SJSA1 (cell line): ENCODE results near the gene CDK2. TPM values are rescaled to one million over a fixed set of nuclear protein-coding genes. Genes with fewer than 3 reads are reported as not detected.

Experiments
- DNase-seq, 2 experiments: peaks; one replicate each; pipeline ENCODE4 v3.0.0-alpha.2; 2015 to 2020; ENCODE audit warnings: low spot score in 2 of 2, low read depth in 1 of 2
- H3K27ac ChIP-seq: fragments of 250-450 bp; sonication (Bioruptor Pico); 2 replicates; pipeline ENCODE4 v1.5.1; 2020; ENCODE audit warnings: mild to moderate bottlenecking, moderate library complexity
- H3K27me3 ChIP-seq: fragments of 250-450 bp; sonication (Bioruptor Pico); replicated peaks from 2 replicates; pipeline ENCODE4 v1.5.1; 2020; ENCODE audit warnings: mild to moderate bottlenecking, moderate library complexity
- H3K36me3 ChIP-seq: fragments of 250-450 bp; sonication (Bioruptor Pico); 2 replicates; pipeline ENCODE4 v1.5.1; 2020; ENCODE audit warnings: mild to moderate bottlenecking
- H3K4me1 ChIP-seq: fragments of 250-450 bp; sonication (Bioruptor Pico); replicated peaks from 2 replicates; pipeline ENCODE4 v1.6.1; 2021; ENCODE audit warnings: mild to moderate bottlenecking
- H3K4me3 ChIP-seq: fragments of 250-450 bp; sonication (Bioruptor Pico); 2 replicates; pipeline ENCODE4 v1.5.1; 2020; ENCODE audit warnings: mild to moderate bottlenecking
- H3K9me3 ChIP-seq: fragments of 250-450 bp; sonication (Bioruptor Pico); replicated peaks from 2 replicates; pipeline ENCODE4 v1.5.1; 2020; ENCODE audit warnings: mild to moderate bottlenecking
- total RNA-seq: library from RNA; depleted of rRNA; stranded (reverse); fragments of >200 nt; shearing (Covaris generic); gene quantifications from 2 replicates; pipeline ENCODE4 v1.2.3, GENCODE V29; 2014

The CDK2 gene
- total RNA-seq, 1 experiment from 2014 or later: 82.1 TPM

DNA sequence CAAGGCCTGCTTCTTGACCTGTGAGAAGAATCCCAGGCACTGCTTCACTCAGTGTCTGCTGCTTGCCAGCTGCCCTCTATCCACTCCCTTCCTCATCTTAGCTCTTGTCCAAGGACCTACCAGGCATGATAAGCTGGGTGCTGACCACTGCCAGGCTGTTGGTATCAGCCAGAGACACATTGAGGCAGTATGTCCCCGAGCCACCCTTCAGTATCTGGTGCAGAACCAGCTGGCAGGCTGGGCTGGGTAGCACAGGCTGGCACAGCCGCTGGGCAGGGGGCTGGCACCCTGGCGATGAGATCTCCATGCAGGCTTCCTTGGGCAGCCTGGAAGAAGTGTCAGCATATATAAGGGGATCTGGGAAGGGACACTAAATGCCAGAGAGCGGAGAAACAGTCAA, 11.3 kb upstream of the CDK2 start:
- Histone ChIP-seq H3K27ac (no peak overlapping the region), H3K4me3 (no peak overlapping the region), H3K4me1 (no peaks in the 10 kb centered on the region), H3K27me3 (no peaks in the 10 kb centered on the region), H3K9me3 (no peaks in the 10 kb centered on the region), H3K36me3 (no peaks in the 10 kb centered on the region)
- DNase-seq: no peak

DNA sequence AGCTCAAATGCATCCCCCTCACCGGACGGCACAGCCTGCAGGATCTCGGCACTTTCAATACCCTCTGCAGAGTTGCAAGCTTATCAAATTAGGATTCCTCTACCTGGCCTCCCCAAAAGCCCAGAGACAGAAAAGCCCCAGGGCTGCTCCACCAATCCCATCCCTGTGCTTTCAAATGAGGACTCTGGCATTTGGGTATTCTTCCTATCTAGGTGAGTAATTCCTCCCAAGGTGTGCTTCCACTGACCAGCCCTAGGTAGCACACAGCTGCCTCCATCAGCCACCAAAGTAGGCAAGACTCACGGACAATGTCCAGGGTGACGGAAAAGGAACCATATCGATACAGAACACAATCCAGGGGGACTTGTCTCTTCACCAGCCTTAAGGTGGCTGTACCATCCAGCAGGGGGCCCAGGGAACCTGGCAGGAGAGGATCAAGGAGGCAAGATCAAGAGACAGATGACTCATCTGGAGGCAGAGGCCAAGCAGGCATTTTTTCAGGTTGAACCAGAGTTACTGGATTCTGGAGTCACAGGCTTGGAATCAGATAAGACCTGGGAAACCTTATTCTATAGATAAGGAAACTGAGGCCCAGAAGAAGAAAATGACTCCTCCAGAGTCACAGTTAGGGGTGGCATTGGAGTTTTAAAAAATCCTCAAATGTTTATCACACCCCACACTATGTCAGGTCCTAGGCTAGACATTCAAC, 10.7 kb upstream of the CDK2 start:
- H3K9me3 ChIP-seq: no peaks in the 10 kb centered on the region
- H3K27me3 ChIP-seq: no peaks in the 10 kb centered on the region
- H3K36me3 ChIP-seq: no peaks in the 10 kb centered on the region
- H3K27ac ChIP-seq: no peak overlapping the region
- H3K4me3 ChIP-seq: no peak overlapping the region
- DNase-seq: peak; percentile 22 to 67
- H3K4me1 ChIP-seq: no peaks in the 10 kb centered on the region

DNA sequence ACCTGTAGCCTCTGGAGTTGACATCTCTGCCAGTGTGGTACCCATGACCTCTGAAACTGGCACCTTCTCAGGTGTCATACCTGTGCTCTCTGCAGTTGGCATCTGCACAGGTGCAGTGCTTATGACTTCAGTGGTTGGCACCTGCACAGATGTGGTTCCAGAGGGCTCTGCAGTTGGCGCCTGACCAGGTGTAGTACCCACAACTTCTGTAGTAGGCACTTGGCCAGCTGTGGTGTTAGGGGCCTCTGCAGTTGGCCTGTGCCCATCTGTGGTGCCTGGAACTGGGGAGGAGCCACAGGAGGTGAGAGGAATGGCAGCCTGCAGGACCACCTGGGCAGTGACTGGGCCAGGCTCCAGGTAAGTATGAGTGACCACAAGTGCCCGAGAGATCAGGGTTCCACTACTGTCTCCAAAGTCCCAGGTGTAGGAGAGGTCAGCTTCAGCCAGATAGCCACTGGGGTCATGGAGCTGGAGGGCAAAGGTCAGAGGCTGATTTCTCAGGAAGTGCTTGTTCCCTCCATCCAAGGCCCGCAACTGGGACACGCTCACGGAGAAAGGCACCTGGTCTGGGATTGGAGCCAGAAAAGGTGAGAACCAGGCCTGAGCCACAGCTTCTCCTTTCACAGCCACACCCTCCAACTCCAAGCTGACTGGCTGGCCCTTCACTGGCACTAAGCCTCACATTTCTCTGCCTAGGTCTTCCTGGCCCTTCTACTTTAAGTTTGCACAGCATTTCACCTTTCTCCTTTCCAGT, 9.3 kb upstream of the CDK2 start:
- Histone ChIP-seq H3K9me3 (no peaks in the 10 kb centered on the region), H3K4me3 (no peak overlapping the region), H3K27ac (no peak overlapping the region), H3K36me3 (no peaks in the 10 kb centered on the region), H3K27me3 (no peaks in the 10 kb centered on the region), H3K4me1 (no peaks in the 10 kb centered on the region)
- no peak for DNase-seq

DNA sequence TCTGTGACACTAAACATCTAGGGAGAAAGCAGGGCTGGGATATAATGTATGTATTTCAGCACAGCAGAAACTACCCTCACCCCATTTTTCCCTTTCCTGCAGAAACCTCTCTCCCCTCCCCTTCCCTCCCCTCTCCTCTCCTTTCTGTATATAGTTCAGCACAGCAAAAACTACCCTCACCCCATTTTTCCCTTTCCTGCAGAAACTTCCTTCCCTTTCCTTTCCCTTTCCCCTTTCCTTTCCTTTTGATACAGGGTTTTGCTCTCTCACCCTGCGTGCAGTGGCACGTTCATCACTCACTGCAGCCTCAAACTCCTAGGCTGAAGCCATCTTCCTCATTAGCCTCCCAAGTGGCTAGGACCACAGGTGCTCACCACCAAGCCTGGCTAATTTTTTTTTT, 2.9 kb upstream of the CDK2 start:
- Histone ChIP-seq H3K27ac (no peak overlapping the region), H3K27me3 (no peaks in the 10 kb centered on the region), H3K36me3 (peaks cover 10% of the 10 kb centered on the region), H3K4me3 (no peak overlapping the region), H3K4me1 (peaks cover 16% of the 10 kb centered on the region), H3K9me3 (no peaks in the 10 kb centered on the region)
- DNase-seq: no peak

DNA sequence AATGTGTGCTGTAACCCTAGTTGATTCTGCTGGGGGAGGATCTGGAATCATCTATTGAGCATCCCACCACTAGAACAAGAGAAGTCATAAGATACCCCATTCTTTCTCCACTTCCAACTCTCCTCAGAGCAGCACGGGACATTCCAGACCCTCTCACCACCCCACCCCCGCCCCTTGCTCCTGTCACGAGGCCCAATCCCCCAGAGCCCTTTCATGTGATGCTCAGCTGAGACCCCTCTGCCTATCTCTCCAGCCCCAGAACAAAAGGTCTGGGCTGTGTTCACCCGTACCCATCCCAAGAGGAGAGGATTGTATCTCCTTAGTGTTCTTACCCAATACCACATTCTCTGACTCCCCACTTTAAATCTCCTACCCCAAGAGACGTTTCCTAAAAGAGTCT, 1.4 kb upstream of the CDK2 start:
- H3K9me3 ChIP-seq: no peaks in the 10 kb centered on the region
- H3K27ac ChIP-seq: no peak overlapping the region
- H3K4me3 ChIP-seq: no peak overlapping the region
- no peaks in the 10 kb centered on the region for H3K27me3 ChIP-seq
- peaks cover 20% of the 10 kb centered on the region for H3K36me3 ChIP-seq
- peaks cover 16% of the 10 kb centered on the region for H3K4me1 ChIP-seq
- no peak for DNase-seq

DNA sequence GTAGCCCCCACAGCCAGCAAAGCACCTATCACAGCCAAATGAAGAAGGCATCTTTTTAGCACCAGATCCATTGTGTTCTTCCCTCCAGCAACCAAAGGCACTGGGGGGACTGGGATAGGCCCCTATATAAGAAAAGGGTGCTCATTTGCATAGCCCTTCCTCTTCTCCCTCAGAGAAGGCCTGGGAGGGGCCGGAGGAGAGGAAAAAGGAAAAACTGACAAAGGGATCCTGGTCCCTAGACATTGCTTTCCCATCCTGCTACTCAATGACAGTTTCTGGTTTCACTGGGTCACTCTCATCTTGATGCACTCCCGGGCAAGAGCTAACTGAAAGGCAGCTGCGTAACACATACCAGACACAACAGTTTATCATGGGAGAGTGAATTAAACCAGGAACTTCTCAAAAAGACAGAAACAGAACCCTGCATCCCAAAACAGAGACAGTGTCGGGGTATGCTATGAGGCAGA, 656 bp upstream of the CDK2 start, which contains the start of gene PMEL:
Gene PMEL (minus strand): TSS at position 102 of the 467 bp plus-strand sequence. CDS start 31 bp downstream, at position 71.
- H3K4me1 ChIP-seq: peaks cover 16% of the 10 kb centered on the region
- H3K27me3 ChIP-seq: no peaks in the 10 kb centered on the region
- peak within 1 kb of the TSS; percentile 60 for H3K4me3 ChIP-seq
- peaks cover 27% of the 10 kb centered on the region for H3K36me3 ChIP-seq
- no peak for DNase-seq
- H3K9me3 ChIP-seq: no peaks in the 10 kb centered on the region
- H3K27ac ChIP-seq: peak within 1 kb of the TSS; percentile 57

DNA sequence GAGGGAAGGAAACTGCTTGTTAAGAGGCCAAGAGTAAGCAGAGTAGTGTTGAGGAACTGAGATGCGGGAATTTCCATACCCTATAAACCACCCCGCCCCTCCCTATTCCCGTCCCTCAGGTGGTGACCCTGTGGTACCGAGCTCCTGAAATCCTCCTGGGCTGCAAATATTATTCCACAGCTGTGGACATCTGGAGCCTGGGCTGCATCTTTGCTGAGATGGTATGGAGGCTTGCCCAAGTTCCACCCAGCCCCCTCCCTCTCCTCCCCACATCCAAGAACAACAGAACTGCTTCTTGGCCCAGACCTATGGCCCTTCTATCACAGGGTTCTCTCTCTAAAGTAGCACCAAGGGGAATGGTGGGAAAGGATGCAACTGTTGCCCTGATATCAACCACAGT, 2.7 kb downstream of the CDK2 start:
- H3K4me3 ChIP-seq: no peak overlapping the region
- H3K27me3 ChIP-seq: no peaks in the 10 kb centered on the region
- H3K4me1 ChIP-seq: peaks cover 31% of the 10 kb centered on the region
- no peak for DNase-seq
- peaks cover 48% of the 10 kb centered on the region for H3K36me3 ChIP-seq
- no peak overlapping the region for H3K27ac ChIP-seq
- no peaks in the 10 kb centered on the region for H3K9me3 ChIP-seq

DNA sequence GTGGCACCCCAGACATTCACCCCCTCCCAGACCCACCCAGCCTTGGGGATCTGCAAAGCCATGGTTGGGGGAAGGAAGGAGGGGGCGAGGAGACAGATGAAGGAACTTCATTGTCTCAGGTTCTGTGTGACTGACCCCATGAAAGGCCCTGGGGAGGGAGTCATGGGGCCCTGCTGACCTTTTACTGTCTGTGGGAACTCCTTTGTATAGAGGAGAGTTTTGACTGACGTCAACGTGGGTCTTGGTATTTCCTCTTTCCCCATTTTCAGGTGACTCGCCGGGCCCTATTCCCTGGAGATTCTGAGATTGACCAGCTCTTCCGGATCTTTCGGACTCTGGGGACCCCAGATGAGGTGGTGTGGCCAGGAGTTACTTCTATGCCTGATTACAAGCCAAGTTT, 4.1 kb downstream of the CDK2 start:
- Histone ChIP-seq H3K4me1 (peaks cover 35% of the 10 kb centered on the region), H3K27ac (no peak overlapping the region), H3K9me3 (no peaks in the 10 kb centered on the region), H3K27me3 (no peaks in the 10 kb centered on the region), H3K4me3 (no peak overlapping the region), H3K36me3 (peaks cover 48% of the 10 kb centered on the region)
- DNase-seq: no peak

DNA sequence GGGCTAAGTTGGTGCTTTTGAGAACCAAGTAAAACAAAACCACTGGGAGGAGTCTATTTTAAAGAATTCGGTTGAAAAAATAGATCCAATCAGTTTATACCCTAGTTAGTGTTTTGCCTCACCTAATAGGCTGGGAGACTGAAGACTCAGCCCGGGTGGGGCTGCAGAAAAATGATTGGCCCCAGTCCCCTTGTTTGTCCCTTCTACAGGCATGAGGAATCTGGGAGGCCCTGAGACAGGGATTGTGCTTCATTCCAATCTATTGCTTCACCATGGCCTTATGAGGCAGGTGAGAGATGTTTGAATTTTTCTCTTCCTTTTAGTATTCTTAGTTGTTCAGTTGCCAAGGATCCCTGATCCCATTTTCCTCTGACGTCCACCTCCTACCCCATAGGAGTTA, 5.4 kb downstream of the CDK2 start:
- Histone ChIP-seq H3K9me3 (no peaks in the 10 kb centered on the region), H3K27me3 (no peaks in the 10 kb centered on the region), H3K27ac (peak overlapping the region; percentile 58), H3K36me3 (peaks cover 53% of the 10 kb centered on the region), H3K4me1 (peaks cover 30% of the 10 kb centered on the region), H3K4me3 (no peak overlapping the region)
- peak; percentile 60 to 63 for DNase-seq

DNA sequence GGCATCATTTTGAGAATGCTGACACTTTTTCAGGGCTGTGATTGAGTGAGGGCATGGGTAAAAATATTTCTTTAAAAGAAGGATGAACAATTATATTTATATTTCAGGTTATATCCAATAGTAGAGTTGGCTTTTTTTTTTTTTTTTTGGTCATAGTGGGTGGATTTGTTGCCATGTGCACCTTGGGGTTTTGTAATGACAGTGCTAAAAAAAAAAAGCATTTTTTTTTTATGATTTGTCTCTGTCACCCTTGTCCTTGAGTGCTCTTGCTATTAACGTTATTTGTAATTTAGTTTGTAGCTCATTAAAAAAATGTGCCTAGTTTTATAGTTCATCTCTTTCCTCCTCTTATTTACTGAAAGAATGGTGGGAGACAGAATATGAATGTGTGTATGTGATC, 5.8 kb downstream of the CDK2 start:
- Histone ChIP-seq H3K27ac (peak overlapping the region; percentile 58), H3K4me1 (peaks cover 28% of the 10 kb centered on the region), H3K9me3 (no peaks in the 10 kb centered on the region), H3K4me3 (peak overlapping the region; percentile 35), H3K27me3 (no peaks in the 10 kb centered on the region), H3K36me3 (peaks cover 53% of the 10 kb centered on the region)
- DNase-seq: no peak

DNA sequence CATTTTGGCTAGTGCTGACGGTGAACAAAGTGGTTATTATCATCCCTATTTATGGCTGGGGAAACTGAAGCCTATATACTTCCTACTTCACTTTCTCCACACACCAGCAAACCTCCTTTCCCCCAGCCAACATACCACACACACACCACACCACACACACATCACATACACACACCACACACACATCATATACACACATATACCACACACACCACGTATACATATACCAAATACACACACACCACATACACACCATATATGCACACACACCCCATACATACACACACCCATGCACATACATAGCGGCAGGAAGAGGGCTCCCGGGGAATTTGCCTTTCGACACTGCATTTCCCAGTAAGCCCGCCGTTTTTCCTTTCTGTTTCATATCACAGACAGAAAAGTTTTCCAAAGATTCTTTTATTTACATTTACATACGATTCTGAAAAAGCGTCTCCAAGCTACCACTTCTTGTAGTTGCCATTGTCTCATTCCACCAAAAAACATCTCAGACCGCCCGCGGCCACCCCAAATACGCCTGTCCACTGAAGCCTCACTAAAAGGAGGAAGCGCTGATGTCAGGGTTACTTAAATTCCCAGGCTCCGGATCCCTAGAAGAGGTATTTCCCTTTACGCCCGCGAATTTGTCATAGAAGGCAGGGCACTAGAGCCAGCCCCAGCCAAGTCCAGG, 6.4 kb downstream of the CDK2 start:
- Histone ChIP-seq H3K4me3 (peak overlapping the region; percentile 35), H3K4me1 (peaks cover 22% of the 10 kb centered on the region), H3K27me3 (no peaks in the 10 kb centered on the region), H3K27ac (peak overlapping the region; percentile 58), H3K9me3 (no peaks in the 10 kb centered on the region), H3K36me3 (peaks cover 50% of the 10 kb centered on the region)
- no peak for DNase-seq

DNA sequence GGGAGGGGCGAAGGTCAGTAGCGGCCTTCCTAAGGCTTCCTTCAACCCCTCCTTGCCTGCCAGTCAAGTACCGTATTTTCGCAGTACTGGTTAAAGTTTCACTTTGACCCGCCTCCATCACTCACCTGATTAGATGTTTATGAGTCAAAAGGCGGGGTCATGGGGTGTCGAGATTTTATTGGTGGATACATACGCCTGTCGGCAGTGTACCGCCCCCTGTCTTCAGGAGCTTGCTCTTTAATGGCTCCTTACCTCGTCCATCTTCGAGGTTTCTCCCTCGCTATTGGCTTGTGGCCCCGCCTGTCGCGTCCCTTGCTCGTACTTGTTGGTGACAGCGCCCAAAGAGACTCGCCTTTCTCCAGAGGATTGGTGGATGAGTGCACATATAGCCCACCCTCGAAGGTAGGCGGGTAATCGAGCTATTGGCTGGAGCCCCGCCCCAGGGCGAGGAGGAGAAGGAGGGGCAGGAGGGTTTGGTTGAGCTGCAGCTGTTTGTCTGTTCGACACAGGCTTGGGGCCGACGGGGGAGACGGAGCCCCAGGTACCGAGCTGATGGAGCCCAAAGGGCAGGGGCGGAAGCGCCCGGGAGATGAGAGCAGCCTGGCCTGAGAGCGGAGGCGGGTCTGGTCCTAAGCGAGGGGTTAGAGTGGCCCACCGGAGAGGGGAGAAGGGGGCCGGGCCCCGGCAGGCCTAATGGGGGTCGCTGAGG, 7.1 kb downstream of the CDK2 start, which contains the start of gene RAB5B:
Gene RAB5B (plus strand): TSS at position 480 of the 709 bp plus-strand sequence. CDS start 12,883 bp downstream, outside the sequence.
- peak within 1 kb of the TSS; percentile 77 for H3K4me3 ChIP-seq
- peaks cover 19% of the 10 kb centered on the region for H3K4me1 ChIP-seq
- peak; percentile 99 to 100 for DNase-seq
- no peaks in the 10 kb centered on the region for H3K9me3 ChIP-seq
- H3K36me3 ChIP-seq: peaks cover 43% of the 10 kb centered on the region
- peak within 1 kb of the TSS; percentile 58 for H3K27ac ChIP-seq
- H3K27me3 ChIP-seq: no peaks in the 10 kb centered on the region

DNA sequence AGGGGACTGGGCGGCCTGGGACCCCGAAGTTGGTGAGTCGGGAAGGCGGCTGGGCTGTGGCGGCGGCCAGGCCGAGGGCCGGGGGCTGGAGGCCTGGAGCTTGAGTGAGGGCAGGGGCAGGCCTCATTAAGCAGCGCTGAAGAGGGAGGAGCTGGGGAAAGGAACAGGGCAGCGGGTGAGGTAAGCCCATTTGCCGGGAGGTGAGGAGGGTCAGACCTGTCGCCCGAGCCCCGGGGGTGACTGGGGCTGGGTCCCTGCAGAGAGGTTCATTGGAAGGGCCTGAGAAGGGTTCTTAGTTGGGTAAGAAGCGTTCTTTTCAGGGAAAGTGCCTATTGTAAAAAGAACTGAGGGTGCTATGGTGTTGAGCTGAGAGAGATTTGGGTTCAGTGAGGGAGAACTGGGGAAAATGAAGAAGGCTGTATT, 7.7 kb downstream of the CDK2 start:
- H3K4me1 ChIP-seq: peaks cover 19% of the 10 kb centered on the region
- DNase-seq: peak in 1 of 2 experiments; percentile 15
- no peaks in the 10 kb centered on the region for H3K9me3 ChIP-seq
- no peaks in the 10 kb centered on the region for H3K27me3 ChIP-seq
- peak overlapping the region; percentile 77 for H3K4me3 ChIP-seq
- peaks cover 41% of the 10 kb centered on the region for H3K36me3 ChIP-seq
- H3K27ac ChIP-seq: peak overlapping the region; percentile 57
